Mucosa of descending colon (tissue), 3 donors: ENCODE results near the gene TYROBP. TPM values are rescaled to one million over a fixed set of nuclear protein-coding genes. Genes with fewer than 3 reads are reported as not detected.

ENCODE experiments used
- ATAC-seq: fragments of 200-7000 bp; cut with Tn5 transposase; one replicate; pipeline ENCODE4 v1.9.1; 2020; ENCODE audit warnings: mild to moderate bottlenecking, moderate library complexity
- DNase-seq, 3 donors: peaks; one replicate each; pipeline ENCODE4 v3.0.0-alpha.2; 2020
- H3K36me3 ChIP-seq: fragments of 200-600 bp; one replicate; pipeline ENCODE4 v1.8.0; 2021; ENCODE audit warnings: low read depth, mild to moderate bottlenecking
- H3K4me1 ChIP-seq: fragments of 200-600 bp; one replicate; pipeline ENCODE4 v1.8.0; 2021; ENCODE audit warnings: low read depth, mild to moderate bottlenecking
- H3K4me3 ChIP-seq: fragments of 200-600 bp; one replicate; pipeline ENCODE4 v1.8.0; 2021; ENCODE audit warnings: mild to moderate bottlenecking
- H3K9me3 ChIP-seq: fragments of 200-600 bp; one replicate; pipeline ENCODE4 v1.8.0; 2021; ENCODE audit warnings: mild to moderate bottlenecking
- intact Hi-C, 2 donors: fragments of 100-400 bp; cut with DNase I in 1 of 2; cut with micrococcal nuclease in 1 of 2; formaldehyde crosslinking; loops; one replicate each; pipeline versions ENCODE4 v1.11.0 to v1.11.1; 2022; cut with DNase I, micrococcal nuclease
- total RNA-seq, 3 donors: library from RNA; stranded (reverse); fragmentation: NEBNext Ultra II Directional in 2 of 3; extraction: Animal tissue kit (Norgen Biotek cat#: 25700) in 2 of 3; gene quantifications; one replicate each; pipeline versions ENCODE4 v1.2.1 to v1.2.4, GENCODE V29; 2021 to 2023
- TF ChIP-seq, protein P1 (sequence below): fragments of 200-600 bp; IDR thresholded peaks from one replicate; pipeline ENCODE4 v1.8.0; 2022; ENCODE audit warnings: antibody characterized with exemption, mild to moderate bottlenecking
- donor health status: DM: no; HTN: no; CAD: no; lungs with moderate emphysema.
- donor health status: DM: no; HTN: no; CAD: no.
- donor health status: DM: no; HTN: yes; CAD: no.

Gene TYROBP
- total RNA-seq, 3 donors from 2014 or later = 15.7 to 50.2 (median 45.0) TPM

- TF ChIP-seq, protein P1, sequence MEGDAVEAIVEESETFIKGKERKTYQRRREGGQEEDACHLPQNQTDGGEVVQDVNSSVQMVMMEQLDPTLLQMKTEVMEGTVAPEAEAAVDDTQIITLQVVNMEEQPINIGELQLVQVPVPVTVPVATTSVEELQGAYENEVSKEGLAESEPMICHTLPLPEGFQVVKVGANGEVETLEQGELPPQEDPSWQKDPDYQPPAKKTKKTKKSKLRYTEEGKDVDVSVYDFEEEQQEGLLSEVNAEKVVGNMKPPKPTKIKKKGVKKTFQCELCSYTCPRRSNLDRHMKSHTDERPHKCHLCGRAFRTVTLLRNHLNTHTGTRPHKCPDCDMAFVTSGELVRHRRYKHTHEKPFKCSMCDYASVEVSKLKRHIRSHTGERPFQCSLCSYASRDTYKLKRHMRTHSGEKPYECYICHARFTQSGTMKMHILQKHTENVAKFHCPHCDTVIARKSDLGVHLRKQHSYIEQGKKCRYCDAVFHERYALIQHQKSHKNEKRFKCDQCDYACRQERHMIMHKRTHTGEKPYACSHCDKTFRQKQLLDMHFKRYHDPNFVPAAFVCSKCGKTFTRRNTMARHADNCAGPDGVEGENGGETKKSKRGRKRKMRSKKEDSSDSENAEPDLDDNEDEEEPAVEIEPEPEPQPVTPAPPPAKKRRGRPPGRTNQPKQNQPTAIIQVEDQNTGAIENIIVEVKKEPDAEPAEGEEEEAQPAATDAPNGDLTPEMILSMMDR = no peak
- no peak for ATAC-seq
- Histone ChIP-seq H3K9me3 (no peaks in the 10 kb centered on the region), H3K4me3 (no peak overlapping the region), H3K36me3 (no peaks in the 10 kb centered on the region), H3K4me1 (no peaks in the 10 kb centered on the region)
- intact Hi-C loops = loop anchor here in 1 of 2 donors (10.0 kb wide), 1 partner anchor 48 kb away; the partner anchor contains the start of gene LRFN3
- no peak for DNase-seq
Observed at GRCh38 chr19:35887197-35887596, 20.9 kb downstream of the TYROBP start.

DNA sequence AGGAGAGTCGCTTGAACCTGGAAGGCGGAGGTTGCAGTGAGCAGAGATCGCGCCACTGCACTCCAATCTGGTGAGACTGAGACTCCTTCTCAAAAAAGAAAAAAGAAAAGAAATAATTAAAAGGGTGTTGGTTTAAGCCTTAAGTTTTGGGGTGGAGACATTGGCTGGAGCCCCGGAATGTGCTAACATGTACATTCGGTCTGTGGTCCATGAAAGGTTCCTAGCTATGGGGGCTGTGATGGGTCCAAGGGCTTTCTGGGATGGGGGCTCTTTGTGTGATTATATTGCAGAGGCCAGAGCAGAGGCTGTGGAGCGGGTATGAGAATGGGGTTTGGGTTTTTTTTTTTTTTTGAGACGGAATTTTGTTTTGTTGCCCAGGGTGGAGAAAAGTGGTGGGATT, 22.2 kb downstream of the TYROBP start:
- no peak overlapping the region for H3K4me3 ChIP-seq
- ATAC-seq (no peak), DNase-seq (no peak)
- no peaks in the 10 kb centered on the region for H3K9me3 ChIP-seq
- intact Hi-C loops = loop anchor here in 1 of 2 donors (10.0 kb wide), 1 partner anchor 49 kb away; the partner anchor contains the start of gene LRFN3
- H3K4me1 ChIP-seq = no peaks in the 10 kb centered on the region
- TF ChIP-seq, protein P1 = no peak
- no peaks in the 10 kb centered on the region for H3K36me3 ChIP-seq

GRCh38 chr19:35885225-35885738, 22.8 kb downstream of the TYROBP start:
- Histone ChIP-seq H3K9me3 (no peaks in the 10 kb centered on the region), H3K4me1 (no peaks in the 10 kb centered on the region), H3K36me3 (no peaks in the 10 kb centered on the region), H3K4me3 (no peak overlapping the region)
- no peak for DNase-seq
- TF ChIP-seq, protein P1 = no peak
- no peak for ATAC-seq
- intact Hi-C loops = loop anchor here in 1 of 2 donors (10.0 kb wide), 1 partner anchor 50 kb away; the partner anchor contains the start of gene LRFN3

DNA sequence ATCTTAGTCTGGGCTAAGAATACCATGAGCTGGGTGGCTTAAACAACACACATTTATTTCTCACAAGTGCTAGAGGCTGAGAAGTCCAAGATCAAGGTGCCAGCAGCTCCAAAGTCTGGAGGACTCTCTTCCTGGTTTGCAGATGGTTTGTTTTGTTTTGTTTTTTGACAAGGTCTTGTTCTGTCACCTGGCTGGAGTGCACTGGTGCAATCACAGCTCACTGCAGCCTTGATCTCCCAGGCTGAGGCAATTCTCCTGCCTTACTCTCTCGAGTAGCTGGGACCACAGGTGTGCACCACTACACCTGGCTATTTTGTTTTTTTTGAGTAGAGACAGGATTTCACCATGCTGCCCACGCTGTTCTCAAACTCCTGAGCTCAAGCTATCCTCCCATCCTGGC, 24.2 kb downstream of the TYROBP start:
- ATAC-seq = no peak
- H3K4me3 ChIP-seq = no peak overlapping the region
- H3K36me3 ChIP-seq = no peaks in the 10 kb centered on the region
- TF ChIP-seq, protein P1 = no peak
- DNase-seq = no peak
- H3K4me1 ChIP-seq = no peaks in the 10 kb centered on the region
- intact Hi-C loops = loop anchor here (5.0 to 10.0 kb wide), 2 partner anchors 48 to 51 kb away; partner anchors contain the start of gene LRFN3 (in 1 of the 2)
- no peaks in the 10 kb centered on the region for H3K9me3 ChIP-seq

DNA sequence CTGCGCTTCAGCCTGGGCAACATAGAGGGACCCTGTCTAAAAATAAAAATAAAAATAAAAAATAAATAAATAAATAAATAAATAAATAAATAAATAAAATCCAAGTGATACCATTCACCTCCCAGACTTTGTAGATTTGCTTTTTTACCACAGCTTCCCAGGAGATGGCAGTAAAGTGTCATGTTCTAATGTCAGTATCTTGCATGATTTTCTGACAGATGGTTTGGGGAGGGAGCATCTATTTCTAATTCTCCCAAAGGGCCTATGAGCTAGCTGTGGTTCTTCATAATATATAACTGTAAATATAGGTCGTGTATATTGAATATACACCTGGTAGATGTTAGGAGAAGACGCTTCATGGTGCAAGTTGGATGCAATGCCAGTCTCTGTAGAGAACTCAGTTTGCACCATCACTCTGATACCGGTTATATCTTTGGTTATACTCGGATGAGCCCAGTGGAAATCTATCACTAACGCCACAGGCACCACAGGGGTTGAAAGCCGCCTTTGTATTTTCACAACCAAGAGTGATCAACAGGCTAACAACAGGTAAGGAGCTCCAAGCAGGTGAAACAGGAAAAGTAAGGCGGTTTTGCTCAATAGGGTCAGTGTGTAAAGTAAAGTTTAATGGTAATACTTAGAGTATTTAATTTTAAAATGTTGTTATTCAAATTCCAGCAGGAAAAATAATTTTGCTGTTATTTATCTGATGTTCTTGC, 25.8 kb downstream of the TYROBP start:
- intact Hi-C loops = loop anchor here (5.0 to 10.0 kb wide), 2 partner anchors 50 to 53 kb away; partner anchors contain the start of gene LRFN3 (in 1 of the 2)
- TF ChIP-seq, protein P1 = no peak
- Histone ChIP-seq H3K4me3 (no peak overlapping the region), H3K9me3 (no peaks in the 10 kb centered on the region), H3K36me3 (no peaks in the 10 kb centered on the region), H3K4me1 (no peaks in the 10 kb centered on the region)
- DNase-seq = peak in 1 of 3 donors; percentile 83
- peak; percentile 60 for ATAC-seq
